ENCODE data around the gene VIPR2. TPM values are rescaled to one million over a fixed set of nuclear protein-coding genes. Genes with fewer than 3 reads are reported as not detected.
A peak's percentile ranks its signal among the peaks of the same experiment; 100 is the strongest.

The VIPR2 gene
- 10 to 100 TPM in 1 of 3 donors, 1 to 10 TPM in 1, under 1 TPM in 1; 0.48 to 14.0 (median 4.6) TPM for total RNA-seq

GRCh38 chr7:159144758-159145489, at the start of gene VIPR2:
VIPR2 (minus strand) TSS chr7:159144867; CDS start chr7:159144771, 96 bp downstream.
- intact Hi-C loops (cut with DNase I; ENCODE audit: low total_unique reads), result no loop called here
- H3K27ac ChIP-seq, result peak within 1 kb of the TSS; percentile 45 to 50
- DNase-seq (ENCODE audit: low spot score in 2 of 2), result peak in 1 of 2 donors; percentile 52
- no peak for TF ChIP-seq CTCF (IDR thresholded peaks at IDR 0.05)
- TF ChIP-seq POLR2AphosphoS5 (IDR thresholded peaks at IDR 0.05), result no peak
- no peak for TF ChIP-seq POLR2A (IDR thresholded peaks at IDR 0.05)
- no peaks in the 10 kb centered on the region for H3K4me1 ChIP-seq
- H3K36me3 ChIP-seq, result no peaks in the 10 kb centered on the region
- peaks cover 5 to 21% of the 10 kb centered on the region in 2 donors for H3K27me3 ChIP-seq
- H3K9me3 ChIP-seq, result no peaks in the 10 kb centered on the region
- H3K4me3 ChIP-seq, result peak within 1 kb of the TSS; percentile 49 to 77 (median 68)

GRCh38 chr7:159193543-159194090, 49.0 kb upstream of the VIPR2 start:
- TF ChIP-seq POLR2AphosphoS5 (IDR thresholded peaks at IDR 0.05) (no peak), CTCF (IDR thresholded peaks at IDR 0.05) (no peak), POLR2A (IDR thresholded peaks at IDR 0.05) (no peak)
- intact Hi-C loops (cut with DNase I; ENCODE audit: low total_unique reads), result no loop called here

GRCh38 chr7:159192725-159193453, 48.2 kb upstream of the VIPR2 start:
- intact Hi-C loops (cut with DNase I; ENCODE audit: low total_unique reads), result no loop called here
- no peak for DNase-seq (ENCODE audit: low spot score in 2 of 2)
- TF ChIP-seq POLR2AphosphoS5 (IDR thresholded peaks at IDR 0.05) (no peak), POLR2A (IDR thresholded peaks at IDR 0.05) (no peak), CTCF (IDR thresholded peaks at IDR 0.05) (no peak)
- peaks cover 0 to 7% of the 10 kb centered on the region in 2 donors for H3K9me3 ChIP-seq
- no peaks in the 10 kb centered on the region for H3K4me1 ChIP-seq
- H3K27ac ChIP-seq, result no peak overlapping the region
- H3K4me3 ChIP-seq, result no peak overlapping the region
- H3K36me3 ChIP-seq, result no peaks in the 10 kb centered on the region
- H3K27me3 ChIP-seq, result no peaks in the 10 kb centered on the region

More at GRCh38 chr7:159193543-159194090, 49.0 kb upstream of the VIPR2 start:
- Histone ChIP-seq H3K27ac (no peak overlapping the region), H3K4me1 (no peaks in the 10 kb centered on the region), H3K27me3 (no peaks in the 10 kb centered on the region), H3K9me3 (no peaks in the 10 kb centered on the region), H3K4me3 (no peak overlapping the region), H3K36me3 (no peaks in the 10 kb centered on the region)
- no peak for DNase-seq (ENCODE audit: low spot score in 2 of 2)

- TF ChIP-seq CTCF (IDR thresholded peaks at IDR 0.05) (no peak), POLR2A (IDR thresholded peaks at IDR 0.05) (no peak), POLR2AphosphoS5 (IDR thresholded peaks at IDR 0.05) (no peak)
- intact Hi-C loops (cut with DNase I; ENCODE audit: low total_unique reads), result no loop called here
- peaks cover 0 to 12% of the 10 kb centered on the region in 2 donors for H3K9me3 ChIP-seq
- H3K27ac ChIP-seq, result no peak overlapping the region
- no peak overlapping the region for H3K4me3 ChIP-seq
- H3K27me3 ChIP-seq, result no peaks in the 10 kb centered on the region
- no peak for DNase-seq (ENCODE audit: low spot score in 2 of 2)
- H3K4me1 ChIP-seq, result no peaks in the 10 kb centered on the region
- H3K36me3 ChIP-seq, result no peaks in the 10 kb centered on the region
Observed at GRCh38 chr7:159192013-159192412, 47.3 kb upstream of the VIPR2 start.

GRCh38 chr7:159191236-159191635, 46.6 kb upstream of the VIPR2 start:
- no peak overlapping the region for H3K4me3 ChIP-seq
- no peaks in the 10 kb centered on the region for H3K36me3 ChIP-seq
- DNase-seq (ENCODE audit: low spot score in 2 of 2), result no peak
- peaks cover 0 to 12% of the 10 kb centered on the region in 2 donors for H3K9me3 ChIP-seq
- no peaks in the 10 kb centered on the region for H3K4me1 ChIP-seq
- intact Hi-C loops (cut with DNase I; ENCODE audit: low total_unique reads), result no loop called here
- H3K27ac ChIP-seq, result no peak overlapping the region
- no peaks in the 10 kb centered on the region for H3K27me3 ChIP-seq
- TF ChIP-seq POLR2A (IDR thresholded peaks at IDR 0.05), result no peak
- no peak for TF ChIP-seq POLR2AphosphoS5 (IDR thresholded peaks at IDR 0.05)
- TF ChIP-seq CTCF (IDR thresholded peaks at IDR 0.05), result no peak
